HG02642 (cell line): ENCODE measurements around the gene SLC22A12.

Experiments used
- ATAC-seq: cut with Tn5 transposase; IDR thresholded peaks from one replicate; pipeline ENCODE4 v1.9.1; 2021; ENCODE audit warnings: mild to moderate bottlenecking; ENCODE audit not compliant: unreplicated experiment, poor library complexity

The SLC22A12 gene

DNA sequence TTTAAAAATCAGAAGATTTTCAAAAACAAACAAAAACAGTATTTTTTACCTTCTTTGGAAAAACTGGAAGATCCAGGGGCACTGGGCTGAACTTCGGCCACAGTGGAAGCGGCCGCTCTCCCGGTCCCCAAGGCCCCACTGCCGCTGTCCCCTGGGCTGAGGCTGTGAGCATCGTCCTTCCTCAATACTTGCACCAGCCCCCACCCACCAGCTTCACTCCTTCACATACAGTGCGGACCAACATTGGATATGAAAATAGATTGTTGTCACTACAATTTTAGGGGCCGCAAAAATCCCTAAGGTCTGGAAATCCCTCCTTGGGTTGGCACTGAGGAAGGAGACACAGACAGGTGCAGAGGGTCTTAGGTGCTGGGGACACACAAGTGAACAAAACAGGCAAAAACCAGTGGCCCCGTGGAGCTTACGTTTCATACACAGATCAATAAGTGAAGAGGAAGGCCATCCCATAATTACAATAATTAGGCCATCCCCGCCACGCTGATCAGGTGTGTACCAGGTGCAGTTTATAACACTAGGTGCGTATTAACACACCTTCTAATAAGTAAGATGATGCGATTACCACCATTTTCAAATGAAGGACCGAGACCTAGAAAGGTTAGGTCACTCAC is 28.2 kb upstream of the SLC22A12 start:
- ATAC-seq, result no peak

DNA sequence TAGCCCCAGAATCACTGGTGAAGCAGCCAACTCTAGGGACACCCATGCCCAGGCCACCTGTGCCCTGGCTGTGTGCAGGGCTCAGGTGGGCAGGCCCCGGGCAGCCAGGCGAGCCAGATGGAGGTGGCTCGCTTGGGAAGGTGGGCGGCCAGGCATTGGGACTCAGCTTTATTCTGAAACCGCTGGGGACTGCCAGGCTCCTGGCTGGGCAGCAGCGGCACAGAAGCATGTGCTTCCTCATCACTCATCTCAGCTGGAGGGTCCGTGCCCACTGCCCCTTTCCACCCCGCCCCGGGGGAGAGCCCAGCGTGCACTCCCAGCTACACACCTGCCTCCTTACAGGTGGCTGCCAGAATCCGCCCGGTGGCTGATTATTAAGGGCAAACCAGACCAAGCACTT is 27.1 kb upstream of the SLC22A12 start:
- no peak for ATAC-seq

DNA sequence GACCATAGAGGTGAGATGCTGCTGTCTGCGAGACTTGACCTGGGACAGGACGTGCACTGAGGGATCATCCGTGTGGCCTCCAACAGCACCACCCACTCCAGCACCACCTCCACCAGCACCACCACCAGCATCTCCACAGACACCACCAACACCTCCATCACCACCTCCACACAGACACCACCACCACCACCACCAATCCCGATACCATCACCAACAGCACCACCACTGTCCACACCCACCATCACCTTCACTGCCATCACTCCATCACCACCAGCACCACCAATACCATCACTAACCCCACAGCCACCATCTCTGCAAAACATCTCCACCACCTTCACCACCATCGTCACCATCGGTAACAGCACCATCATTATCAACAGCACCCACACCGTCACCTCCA is 26.6 kb upstream of the SLC22A12 start:
- no peak for ATAC-seq

DNA sequence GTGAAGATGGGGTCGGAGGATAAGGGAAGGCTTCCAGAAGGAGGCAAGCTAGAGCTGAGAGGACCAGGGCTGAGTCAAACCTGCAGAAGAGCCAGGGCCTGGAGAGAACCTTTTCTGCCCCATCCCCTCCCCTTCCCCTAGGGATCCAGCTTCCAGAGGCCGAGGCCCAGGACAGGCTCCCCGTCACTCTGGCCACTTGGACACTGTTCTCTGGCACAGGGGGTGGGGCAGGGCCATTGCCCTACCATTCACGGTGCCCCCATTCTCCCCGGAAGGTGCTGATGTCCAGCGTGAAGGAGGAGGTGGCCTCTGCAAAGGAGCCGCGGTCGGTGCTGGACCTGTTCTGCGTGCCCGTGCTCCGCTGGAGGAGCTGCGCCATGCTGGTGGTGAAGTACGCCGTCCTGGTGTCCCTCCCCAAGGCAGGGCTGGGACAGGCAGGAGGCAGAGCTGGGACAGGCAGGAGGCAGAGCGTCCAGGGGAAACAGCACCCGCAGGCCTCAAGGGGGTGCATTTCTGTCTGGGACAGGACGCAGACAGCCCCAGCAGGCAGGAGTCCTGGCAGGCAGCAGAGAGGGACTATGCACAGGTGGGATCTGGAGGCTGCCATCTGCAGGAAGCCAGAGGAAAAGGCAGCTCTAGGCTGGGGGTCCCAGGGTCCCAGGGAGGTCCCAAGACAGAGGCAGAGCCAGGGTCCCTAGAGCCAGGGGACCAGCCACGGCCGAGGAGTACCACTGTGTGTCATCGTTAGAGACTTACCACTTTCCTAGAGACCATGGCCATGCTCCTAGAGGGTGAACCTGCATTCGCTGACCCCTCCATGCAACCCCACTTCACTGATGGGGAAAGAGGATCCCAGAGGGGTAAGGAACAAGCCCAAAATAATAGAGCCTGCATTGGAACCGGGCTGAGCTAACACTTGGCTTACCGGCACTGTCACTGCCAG is 25.8 kb upstream of the SLC22A12 start:
- no peak for ATAC-seq

DNA sequence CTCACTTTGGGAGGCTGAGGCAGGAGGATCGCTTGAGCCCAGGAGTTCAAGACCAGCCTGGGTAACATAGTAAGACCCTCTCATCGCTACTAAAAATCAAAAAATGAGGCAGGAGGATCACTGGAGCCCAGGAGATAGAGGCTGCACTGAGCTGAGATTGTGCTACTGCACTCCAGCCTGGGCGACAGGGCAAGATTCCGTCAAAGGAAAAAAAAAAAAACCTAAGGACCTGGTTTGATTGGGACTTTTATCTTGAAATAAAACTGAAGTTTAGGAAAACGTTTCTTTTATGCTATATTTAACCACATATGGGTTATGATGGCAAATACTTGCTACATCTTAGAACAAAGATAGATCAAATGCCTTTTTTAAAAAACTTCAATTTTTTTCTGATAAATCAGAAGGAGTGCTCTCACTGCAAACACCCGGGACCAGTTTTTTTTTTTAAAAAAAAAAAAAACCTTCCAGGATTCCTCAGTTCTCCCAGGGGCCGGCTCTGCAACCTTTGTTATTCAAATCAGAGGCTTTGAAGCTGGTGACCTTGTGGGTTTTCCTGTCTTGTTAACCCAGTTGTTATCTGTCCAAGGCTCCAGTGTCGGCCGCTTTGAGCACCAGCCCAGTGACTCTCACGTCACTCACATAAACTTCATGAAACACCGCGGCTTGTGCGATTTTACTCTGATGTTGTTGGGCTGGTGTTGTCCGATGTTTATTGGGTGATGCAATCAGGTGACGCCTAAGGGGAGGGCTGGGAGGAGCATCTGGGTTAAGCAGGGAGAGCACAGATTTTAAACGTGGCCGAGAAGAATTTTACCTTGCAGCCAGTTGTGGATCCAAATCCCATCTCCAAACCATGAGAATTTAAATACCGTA is 24.7 kb upstream of the SLC22A12 start:
- ATAC-seq, result no peak

DNA sequence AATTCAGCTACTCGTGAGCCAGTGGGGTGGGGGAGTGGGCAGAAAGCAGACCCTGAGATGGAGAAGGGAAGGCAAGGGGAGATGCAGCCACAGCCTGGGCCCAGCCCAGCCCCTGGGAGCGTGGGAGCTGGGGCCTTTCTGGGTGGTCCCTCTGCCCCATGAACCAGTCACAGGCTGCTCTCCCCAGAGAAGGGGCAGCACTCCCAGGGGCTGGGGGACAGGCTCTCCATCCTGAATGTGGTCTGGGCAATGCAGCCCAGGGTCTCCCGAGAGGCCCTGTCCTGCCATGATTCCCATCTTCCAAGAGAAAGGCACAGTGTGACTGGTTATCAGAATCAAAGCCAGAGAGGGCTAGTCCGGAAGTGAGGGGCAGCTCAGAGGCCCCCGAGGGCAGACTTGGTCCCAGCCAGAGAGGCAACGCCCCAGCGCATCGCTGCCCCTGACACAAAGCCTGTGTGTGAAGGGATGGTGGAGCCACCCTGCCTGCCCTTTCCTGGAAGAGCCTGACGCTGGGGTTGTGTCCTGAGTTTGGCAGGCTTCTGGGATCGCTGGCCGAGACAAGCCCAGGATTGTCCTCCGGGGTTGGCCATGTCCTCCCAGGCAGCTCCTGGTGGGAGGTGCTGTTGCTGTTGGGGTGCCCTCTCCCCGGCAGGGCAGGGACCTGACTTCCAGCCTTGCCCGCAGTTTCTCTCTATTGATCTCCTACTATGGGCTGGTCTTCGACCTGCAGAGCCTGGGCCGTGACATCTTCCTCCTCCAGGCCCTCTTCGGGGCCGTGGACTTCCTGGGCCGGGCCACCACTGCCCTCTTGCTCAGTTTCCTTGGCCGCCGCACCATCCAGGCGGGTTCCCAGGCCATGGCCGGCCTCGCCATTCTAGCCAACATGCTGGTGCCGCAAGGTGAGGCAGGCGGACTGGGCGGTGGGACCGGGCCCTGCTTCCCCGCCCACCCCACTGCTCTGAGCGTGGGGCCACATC is 23.8 kb upstream of the SLC22A12 start:
- ATAC-seq, result no peak

DNA sequence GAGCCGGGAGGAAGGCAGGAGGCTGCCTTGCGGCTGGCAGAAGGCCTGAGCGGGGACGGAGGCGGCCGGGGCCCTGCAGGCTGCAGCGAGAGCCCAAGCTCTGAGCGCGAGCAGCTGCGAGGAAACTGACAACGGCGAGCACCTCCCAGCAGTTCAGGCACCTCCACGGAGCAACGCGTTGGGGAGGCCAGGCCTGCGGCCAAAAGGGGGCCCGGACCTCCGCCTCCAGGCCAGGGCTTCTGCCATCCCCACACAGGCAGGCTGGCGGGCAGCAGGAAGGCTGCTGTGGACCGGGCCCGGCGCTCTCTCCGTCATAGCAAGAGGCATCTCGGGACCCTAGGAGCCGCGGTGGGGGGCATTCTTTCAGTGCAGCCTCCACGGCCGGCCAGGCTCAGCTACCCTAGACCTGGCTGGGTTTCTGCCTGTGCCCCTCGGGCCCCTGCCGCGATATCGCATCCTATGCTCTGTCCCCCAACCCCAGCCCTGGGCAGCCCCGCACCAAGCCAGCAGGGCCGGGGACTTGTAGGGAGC is 22.9 kb upstream of the SLC22A12 start:
- no peak for ATAC-seq

DNA sequence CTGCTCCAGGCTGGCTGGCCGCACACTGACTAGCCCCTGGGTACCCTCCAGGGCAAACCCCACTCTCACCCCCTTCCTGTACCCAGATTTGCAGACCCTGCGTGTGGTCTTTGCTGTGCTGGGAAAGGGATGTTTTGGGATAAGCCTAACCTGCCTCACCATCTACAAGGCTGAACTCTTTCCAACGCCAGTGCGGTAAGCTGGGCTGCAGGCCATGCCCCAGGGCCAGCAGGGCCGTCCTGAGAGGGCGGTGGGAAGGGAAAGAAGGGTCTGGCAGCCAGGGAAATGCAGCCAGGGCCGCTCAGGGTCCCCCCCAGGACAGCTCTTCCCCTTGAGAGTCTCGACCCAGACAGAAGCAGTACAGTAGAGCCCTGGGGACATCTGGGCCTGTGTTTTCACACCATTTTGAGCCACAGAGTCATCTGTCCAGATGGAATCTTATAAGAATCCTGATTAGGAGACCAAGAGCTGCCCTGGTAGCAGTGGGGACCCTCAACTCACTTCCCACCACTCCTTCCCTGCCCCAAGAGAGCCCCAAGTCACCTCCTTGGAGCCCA is 22.4 kb upstream of the SLC22A12 start:
- ATAC-seq, result no peak

DNA sequence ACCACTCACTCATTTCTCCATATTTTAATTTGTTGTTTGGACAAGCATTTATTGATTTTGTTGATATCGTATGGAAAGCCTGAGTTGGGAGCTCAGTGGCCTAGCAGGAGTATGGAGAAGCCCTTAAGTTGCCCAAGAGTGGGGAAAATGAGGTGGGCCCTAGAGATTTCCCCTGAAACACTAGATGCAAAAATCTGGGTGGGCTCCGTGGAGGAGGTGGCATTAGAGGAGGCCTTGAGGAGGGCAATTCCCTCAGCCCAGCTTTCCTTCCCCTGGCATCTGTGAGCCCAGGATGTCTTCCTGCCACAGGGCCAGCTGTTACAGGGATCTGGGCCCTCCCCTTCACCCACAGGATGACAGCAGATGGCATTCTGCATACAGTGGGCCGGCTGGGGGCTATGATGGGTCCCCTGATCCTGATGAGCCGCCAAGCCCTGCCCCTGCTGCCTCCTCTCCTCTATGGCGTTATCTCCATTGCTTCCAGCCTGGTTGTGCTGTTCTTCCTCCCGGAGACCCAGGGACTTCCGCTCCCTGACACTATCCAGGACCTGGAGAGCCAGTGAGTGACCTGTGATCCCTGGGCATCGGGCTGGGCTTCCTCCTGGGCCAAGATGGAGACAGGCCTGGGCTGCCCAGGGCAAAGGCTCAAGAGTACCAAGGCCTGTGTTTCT is 21.6 kb upstream of the SLC22A12 start:
- ATAC-seq, result no peak

DNA sequence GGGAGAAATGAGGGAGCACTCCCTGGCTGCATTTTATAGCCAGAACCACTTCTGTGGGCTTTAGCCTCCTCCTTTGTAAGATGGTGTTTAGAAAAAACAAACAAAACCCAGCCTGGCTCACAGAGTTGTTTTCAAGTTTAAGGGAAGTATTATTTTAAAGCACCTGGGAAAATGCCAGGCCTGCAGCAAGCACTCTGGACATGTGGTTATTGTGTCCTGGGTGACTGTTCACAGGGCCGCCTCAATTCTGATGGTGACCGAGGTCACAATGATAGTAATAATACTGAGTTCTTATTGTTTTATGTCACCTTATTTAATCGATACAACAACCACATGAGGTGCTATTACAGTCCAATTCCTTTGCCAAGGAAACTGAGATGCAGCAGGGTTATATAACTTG is 20.7 kb upstream of the SLC22A12 start:
- ATAC-seq, result no peak

DNA sequence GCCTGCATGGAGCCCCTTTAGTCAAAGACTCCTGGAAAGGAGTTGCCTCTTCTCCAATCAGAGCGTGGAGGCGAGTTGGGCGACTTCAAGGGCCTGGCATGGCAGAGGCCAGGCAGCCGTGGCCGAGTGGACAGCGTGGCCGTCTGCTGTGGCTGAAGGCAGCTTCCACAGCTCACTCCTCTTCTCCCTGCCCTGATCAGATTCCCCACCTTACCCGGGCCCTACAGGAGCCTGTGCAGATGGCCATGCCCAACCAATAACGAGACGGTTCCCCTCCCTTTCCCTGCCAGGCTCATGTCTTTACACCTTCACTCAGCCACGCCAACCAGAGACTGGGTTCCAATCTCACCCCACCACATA is 20.0 kb upstream of the SLC22A12 start:
- no peak for ATAC-seq

DNA sequence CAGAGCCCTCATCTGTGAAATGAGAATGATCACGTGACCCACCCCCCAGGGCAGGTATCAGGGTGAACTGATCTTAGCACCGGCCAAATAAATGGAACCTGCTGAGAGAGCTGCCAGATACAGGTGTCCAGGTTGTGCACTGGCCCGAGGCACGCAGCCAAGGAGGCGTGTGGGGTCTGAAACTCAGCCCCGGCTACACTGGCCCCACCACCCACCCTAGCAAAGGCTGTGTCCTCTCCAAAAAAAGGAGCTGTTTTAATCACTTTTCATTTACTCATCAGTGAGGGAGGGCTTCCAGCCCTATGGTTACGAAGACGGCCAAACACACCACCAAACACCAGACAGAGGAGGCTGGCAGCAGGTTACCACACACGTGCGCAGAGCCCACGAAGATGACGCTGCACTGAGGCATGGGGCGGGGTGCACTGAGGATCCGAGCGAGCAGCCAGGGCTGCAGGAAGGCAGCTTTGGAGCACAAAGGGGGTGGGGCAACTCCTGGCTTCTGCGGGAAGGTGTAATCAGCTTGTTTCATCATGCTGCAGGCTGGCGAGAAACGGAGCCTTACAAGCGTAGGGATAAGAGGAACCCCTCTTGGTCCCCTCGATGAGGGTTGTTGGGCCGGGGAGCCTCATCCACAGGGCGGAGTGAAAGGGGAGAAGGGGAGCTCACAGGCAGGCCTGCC is 19.5 kb upstream of the SLC22A12 start:
- ATAC-seq, result no peak

DNA sequence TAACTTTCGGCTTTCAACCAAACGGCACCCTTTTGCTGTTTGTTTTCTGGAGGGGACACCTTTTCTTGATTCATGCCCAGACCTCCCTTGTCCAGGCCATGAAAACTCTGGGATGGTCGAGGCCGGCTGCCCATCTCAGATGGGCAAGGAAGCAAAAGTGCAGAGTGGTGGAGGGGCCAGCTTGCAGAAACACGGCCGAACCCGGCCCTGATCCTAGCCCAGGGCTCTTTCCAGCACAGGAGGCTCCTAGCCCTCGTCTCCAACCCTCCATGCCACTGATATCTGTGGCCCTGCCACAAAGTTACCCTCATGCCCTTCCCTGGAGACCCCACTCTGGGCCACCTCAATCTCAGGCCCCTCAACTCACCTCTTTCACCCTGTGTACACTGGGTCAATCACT is 18.9 kb upstream of the SLC22A12 start:
- no peak for ATAC-seq

DNA sequence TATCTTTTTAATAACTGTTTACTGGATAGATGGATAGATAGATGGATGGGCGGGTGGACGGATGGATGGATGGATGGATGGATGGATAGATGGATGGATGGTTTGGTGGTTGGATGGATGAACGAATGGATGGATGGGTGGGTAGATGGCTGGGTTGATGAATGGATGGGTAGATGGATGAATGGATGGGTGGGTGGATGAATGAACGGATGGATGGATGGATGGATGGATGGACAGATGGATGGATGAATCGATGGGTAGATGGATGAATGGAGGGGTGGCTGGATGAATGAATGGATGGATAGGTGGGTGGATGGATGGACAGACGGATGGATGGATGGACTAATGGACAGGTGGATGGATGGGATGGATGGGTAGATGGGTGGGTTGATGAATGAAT is 13.8 kb upstream of the SLC22A12 start:
- no peak for ATAC-seq

DNA sequence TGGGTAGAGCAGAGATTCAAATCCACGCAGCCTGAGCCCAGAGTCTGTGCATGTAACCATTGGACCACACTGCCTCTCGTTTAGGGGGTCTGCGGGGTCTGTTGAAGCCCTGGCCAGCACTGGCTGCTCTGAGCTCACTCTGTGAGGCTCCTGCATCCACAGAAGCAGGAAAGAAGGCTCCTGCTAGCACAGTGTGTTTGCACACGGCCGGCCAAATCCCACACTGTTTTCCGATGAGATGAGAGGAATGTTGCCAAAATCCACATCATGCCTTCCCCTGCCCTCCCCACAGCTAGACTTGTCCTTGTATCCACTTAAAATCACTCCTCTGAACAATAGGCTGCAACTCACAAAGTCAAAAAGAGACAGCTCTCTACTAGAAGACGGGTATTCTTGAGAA is 10.6 kb upstream of the SLC22A12 start:
- ATAC-seq, result no peak

DNA sequence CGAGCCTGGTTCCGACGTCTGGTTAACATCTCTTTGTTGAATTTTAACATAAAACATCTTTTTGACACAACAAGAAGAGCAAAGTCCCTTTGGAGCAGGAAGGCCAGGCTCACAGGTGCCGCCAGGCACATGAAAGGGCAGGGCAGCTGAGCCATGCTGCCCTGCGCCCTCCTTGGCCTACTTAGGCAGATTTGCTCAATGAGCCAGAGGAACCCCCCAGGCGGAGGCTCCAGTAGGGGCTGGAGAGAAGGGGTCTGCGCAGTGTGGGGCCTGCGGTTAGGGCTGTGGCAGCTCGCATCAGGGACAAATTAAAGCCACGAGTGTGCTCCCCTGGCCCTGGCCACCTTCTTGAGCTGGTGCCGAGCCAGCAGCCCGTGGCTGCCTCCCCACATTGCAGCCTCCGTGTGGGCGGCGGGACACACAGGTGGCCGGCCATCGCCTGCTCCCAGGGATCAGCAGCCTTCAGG is 9.9 kb upstream of the SLC22A12 start:
- ATAC-seq, result no peak

DNA sequence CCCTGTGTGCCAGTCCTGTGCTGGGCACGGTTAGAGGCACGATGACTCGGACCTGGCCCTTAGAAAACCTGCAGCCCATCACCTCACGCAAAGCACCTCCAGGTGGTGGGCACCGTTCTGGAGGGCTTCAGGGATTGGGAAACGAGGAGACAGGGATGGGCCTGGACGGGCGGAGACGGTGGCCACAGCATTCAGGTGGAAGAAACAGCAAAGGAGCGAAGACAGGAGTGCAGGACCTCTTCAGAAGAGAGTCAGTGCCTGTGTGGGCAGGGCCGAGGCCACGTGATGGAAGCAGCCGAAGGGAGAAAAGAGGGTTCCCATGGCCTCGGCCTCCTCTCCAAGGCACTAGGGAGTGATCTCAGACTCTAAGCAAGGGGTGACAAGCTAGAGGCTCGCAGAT is 8.1 kb upstream of the SLC22A12 start:
- ATAC-seq, result no peak
